HG02642 (cell line): ENCODE data around the gene BEND6.

Experiments used
- ATAC-seq: cut with Tn5 transposase; IDR thresholded peaks from one replicate; pipeline ENCODE4 v1.9.1; 2021; ENCODE audit warnings: mild to moderate bottlenecking; ENCODE audit not compliant: unreplicated experiment, poor library complexity

BEND6 gene

GRCh38 chr6:56940463-56940862 is 14.4 kb upstream of the BEND6 start:
- no peak for ATAC-seq

GRCh38 chr6:56940977-56941376 is 13.9 kb upstream of the BEND6 start:
- ATAC-seq, result no peak

GRCh38 chr6:56944661-56945060 is 10.2 kb upstream of the BEND6 start:
- ATAC-seq, result no peak

- no peak for ATAC-seq
Measured at GRCh38 chr6:56946368-56946767, 8.5 kb upstream of the BEND6 start.

GRCh38 chr6:56947924-56948323 is 7.0 kb upstream of the BEND6 start:
- no peak for ATAC-seq

- no peak for ATAC-seq
Measured at GRCh38 chr6:56949265-56949664, 5.6 kb upstream of the BEND6 start.

- ATAC-seq, result no peak
Measured at GRCh38 chr6:56949925-56950495, 4.9 kb upstream of the BEND6 start.

GRCh38 chr6:56951049-56951831 is 3.7 kb upstream of the BEND6 start:
- no peak for ATAC-seq

- ATAC-seq, result no peak
Measured at GRCh38 chr6:56953597-56954402, 1.1 kb upstream of the BEND6 start.

- peak; percentile 75 for ATAC-seq
Measured at GRCh38 chr6:56955171-56956155, 556 bp downstream of the BEND6 start.

- no peak for ATAC-seq
Measured at GRCh38 chr6:56956491-56956890, 1.6 kb downstream of the BEND6 start.

- no peak for ATAC-seq
Measured at GRCh38 chr6:56957856-56958255, 2.9 kb downstream of the BEND6 start.

- no peak for ATAC-seq
Measured at GRCh38 chr6:56958481-56958880, 3.6 kb downstream of the BEND6 start.

- no peak for ATAC-seq
Measured at GRCh38 chr6:56959094-56959493, 4.2 kb downstream of the BEND6 start.

- ATAC-seq, result no peak
Measured at GRCh38 chr6:56959938-56960337, 5.0 kb downstream of the BEND6 start.

- ATAC-seq, result no peak
Measured at GRCh38 chr6:56961151-56961550, 6.2 kb downstream of the BEND6 start.

- ATAC-seq, result no peak
Measured at GRCh38 chr6:56962441-56962840, 7.5 kb downstream of the BEND6 start.

- ATAC-seq, result no peak
Measured at GRCh38 chr6:56963043-56963442, 8.1 kb downstream of the BEND6 start.

- no peak for ATAC-seq
Measured at GRCh38 chr6:56963793-56964192, 8.9 kb downstream of the BEND6 start.

- ATAC-seq, result no peak
Measured at GRCh38 chr6:56965126-56965525, 10.2 kb downstream of the BEND6 start.
